ENCODE measurements around the gene BHMT2.

The BHMT2 gene

DNA sequence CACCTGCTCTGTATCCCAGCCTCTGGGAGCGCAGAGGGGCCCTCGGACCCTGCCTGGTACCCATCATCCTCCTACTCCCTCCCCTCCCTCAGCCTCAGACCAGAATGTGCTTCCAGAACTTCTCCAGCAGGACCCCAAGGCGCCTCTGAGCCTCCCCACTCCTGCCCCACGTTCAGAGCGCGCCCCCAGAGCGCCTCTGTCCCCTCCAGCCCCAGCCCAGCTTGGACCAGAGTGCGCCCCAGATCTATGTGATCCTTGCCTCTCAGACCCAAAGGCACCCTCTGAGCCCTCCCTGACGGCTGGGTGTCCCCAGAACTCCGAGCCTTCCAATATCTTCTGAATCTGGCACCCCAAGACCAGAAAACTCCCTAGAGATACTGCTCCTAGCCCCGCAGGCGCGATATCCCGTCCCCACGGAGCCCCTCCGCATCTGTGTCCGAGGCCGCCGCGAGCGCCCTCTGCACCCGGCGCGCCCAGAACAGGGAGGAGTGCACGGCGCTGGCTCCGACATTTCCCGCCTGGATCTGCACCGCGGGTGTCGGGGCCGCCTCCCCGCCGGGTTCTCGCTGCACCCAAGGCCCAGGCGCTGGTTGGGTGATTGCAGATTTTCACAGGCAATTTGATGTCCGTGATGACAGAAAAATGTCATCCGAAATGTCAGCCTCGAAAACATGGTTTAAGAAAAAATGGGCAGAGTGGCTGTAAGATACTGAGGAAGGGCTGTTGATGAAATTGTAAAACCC is 42.6 kb downstream of the BHMT2 start:
- H3K4me3 ChIP-seq (ENCODE audit: low read depth, low read length), result no peak overlapping the region

DNA sequence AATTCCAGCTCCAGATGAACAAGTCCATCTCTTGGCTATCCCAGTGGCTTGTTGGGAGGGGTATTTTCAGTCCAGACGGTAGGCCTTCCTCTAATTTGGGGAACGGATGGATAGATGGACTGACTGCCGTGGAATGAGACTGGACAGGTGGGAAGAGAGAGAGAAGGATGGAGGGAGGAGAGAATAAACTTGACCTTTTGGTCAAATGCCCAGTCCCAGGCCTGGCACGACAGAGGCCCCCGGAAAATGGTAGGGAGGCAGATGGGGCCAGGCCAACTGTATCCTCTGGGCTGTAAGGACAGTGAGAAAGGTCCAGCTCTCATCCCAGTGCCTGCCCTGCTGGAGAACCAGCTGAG is 43.1 kb downstream of the BHMT2 start:
- no peak overlapping the region for H3K4me3 ChIP-seq (ENCODE audit: low read depth, low read length)
- DNase-seq (ENCODE audit: low read depth), result no peak
- TF ChIP-seq, protein P1, sequence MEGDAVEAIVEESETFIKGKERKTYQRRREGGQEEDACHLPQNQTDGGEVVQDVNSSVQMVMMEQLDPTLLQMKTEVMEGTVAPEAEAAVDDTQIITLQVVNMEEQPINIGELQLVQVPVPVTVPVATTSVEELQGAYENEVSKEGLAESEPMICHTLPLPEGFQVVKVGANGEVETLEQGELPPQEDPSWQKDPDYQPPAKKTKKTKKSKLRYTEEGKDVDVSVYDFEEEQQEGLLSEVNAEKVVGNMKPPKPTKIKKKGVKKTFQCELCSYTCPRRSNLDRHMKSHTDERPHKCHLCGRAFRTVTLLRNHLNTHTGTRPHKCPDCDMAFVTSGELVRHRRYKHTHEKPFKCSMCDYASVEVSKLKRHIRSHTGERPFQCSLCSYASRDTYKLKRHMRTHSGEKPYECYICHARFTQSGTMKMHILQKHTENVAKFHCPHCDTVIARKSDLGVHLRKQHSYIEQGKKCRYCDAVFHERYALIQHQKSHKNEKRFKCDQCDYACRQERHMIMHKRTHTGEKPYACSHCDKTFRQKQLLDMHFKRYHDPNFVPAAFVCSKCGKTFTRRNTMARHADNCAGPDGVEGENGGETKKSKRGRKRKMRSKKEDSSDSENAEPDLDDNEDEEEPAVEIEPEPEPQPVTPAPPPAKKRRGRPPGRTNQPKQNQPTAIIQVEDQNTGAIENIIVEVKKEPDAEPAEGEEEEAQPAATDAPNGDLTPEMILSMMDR (IDR thresholded peaks at IDR 0.05; ENCODE audit: control insufficient read depth, extremely low read depth, insufficient read depth), result no peak

More for the DNA sequence above, 42.6 kb downstream of the BHMT2 start:
- TF ChIP-seq, protein P1 (IDR thresholded peaks at IDR 0.05; ENCODE audit: control insufficient read depth, extremely low read depth, insufficient read depth), result no peak
- no peak for DNase-seq (ENCODE audit: low read depth)

DNA sequence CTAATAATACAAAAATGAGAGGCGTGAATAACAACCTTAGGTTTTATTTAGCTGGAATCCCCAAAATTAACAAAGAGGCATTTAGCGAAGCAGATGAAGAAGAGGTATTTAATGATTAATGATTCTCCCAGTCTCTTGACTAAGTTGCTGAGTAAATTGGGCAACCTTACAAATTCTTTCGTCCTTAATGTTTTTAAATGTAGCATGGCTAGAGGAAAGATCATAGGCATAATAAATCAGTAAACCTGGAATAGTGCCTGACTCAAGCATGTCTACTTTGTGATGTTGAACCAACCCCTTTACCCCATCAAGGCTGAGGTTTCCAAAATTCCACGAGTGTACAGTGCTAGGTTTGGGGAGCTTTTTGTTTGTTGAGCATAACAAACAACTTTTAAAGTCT is 49.9 kb downstream of the BHMT2 start:
- DNase-seq (ENCODE audit: low read depth), result no peak
- no peak overlapping the region for H3K4me3 ChIP-seq (ENCODE audit: low read depth, low read length)
- TF ChIP-seq, protein P1 (IDR thresholded peaks at IDR 0.05; ENCODE audit: control insufficient read depth, extremely low read depth, insufficient read depth), result no peak

DNA sequence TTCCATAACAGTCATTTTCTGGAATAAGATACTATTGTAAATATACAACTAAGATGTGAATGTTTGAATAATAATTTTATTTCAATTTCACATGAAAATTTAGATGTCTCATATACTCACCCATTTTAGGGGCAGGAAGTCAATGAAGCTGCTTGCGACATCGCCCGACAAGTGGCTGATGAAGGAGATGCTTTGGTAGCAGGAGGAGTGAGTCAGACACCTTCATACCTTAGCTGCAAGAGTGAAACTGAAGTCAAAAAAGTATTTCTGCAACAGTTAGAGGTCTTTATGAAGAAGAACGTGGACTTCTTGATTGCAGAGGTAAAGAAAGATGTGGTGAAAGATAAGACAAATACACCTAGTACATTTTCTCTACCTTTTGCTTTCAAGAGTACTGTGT is 50.7 kb downstream of the BHMT2 start:
- no peak overlapping the region for H3K4me3 ChIP-seq (ENCODE audit: low read depth, low read length)
- DNase-seq (ENCODE audit: low read depth), result no peak
- TF ChIP-seq, protein P1 (IDR thresholded peaks at IDR 0.05; ENCODE audit: control insufficient read depth, extremely low read depth, insufficient read depth), result no peak

DNA sequence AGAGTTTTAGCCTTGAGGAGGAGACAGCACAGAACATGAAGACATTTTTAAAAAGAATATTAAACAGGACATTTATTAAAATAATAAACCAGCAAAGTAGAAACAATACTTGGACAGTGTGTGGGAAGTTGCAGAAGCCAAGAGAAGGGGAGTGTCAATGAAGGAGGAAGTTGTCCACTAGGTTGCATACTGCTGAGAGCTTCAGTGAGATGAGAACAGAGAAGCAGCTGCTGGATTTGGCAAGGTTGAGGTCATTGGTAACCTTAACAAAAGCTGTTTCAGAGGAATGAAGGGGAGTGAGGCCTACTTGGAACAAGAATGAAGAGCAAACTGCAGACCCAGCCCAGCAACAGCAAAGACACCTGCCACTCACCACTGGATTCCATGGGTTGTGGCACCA is 53.4 kb downstream of the BHMT2 start:
- TF ChIP-seq, protein P1 (IDR thresholded peaks at IDR 0.05; ENCODE audit: control insufficient read depth, extremely low read depth, insufficient read depth), result no peak
- H3K4me3 ChIP-seq (ENCODE audit: low read depth, low read length), result no peak overlapping the region
- DNase-seq (ENCODE audit: low read depth), result no peak

DNA sequence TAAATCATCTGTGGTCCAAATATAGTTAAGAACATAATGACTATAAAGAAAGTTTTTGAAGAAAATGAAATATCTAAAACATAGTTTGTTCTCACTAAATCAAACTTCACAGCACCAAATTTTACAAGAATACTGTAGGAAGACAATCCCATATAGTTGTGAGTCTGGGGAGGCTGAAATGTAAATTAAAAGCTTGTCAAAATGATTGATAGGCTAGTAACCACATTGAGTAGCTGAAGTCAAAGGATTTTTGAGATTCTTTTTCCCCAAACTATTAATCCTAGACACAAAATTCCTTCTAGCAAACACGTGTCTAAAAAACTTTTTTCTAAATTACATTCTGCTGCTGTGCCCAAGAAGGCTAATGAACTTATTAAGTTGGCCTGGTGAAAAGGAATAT is 55.0 kb downstream of the BHMT2 start:
- H3K4me3 ChIP-seq (ENCODE audit: low read depth, low read length), result no peak overlapping the region
- DNase-seq (ENCODE audit: low read depth), result no peak
- TF ChIP-seq, protein P1 (IDR thresholded peaks at IDR 0.05; ENCODE audit: control insufficient read depth, extremely low read depth, insufficient read depth), result no peak

DNA sequence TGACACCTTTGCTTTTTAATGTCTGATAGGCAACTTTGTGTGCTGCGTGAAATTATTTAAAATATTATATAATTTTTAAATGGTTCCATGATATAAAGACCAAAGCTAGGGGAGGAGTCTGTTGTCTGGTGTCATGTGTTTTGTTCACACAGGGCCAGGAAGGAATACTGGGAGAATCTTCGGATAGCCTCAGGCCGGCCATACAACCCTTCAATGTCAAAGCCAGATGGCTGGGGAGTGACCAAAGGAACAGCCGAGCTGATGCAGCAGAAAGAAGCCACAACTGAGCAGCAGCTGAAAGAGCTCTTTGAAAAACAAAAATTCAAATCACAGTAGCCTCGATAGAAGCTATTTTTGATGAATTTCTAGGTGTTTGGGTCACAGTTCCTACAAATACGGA is 61.2 kb downstream of the BHMT2 start:
- H3K4me3 ChIP-seq (ENCODE audit: low read depth, low read length), result no peak overlapping the region
- TF ChIP-seq, protein P1 (IDR thresholded peaks at IDR 0.05; ENCODE audit: control insufficient read depth, extremely low read depth, insufficient read depth), result no peak
- DNase-seq (ENCODE audit: low read depth), result no peak

Measured in LNCaP clone FGC (cell line).